GM19351 (cell line): Measurements from ENCODE around the gene RPS27A.
"Not testable (repeated sequence)": the region's sequence is repeated elsewhere in the genome, so short reads cannot be mapped to it uniquely, and the experiment has no call there.

Source experiments
- ATAC-seq: cut with Tn5 transposase; IDR thresholded peaks from one replicate; pipeline ENCODE4 v1.9.1; 2021; ENCODE audit warnings: mild to moderate bottlenecking, moderate library complexity; ENCODE audit not compliant: unreplicated experiment

The RPS27A gene

DNA sequence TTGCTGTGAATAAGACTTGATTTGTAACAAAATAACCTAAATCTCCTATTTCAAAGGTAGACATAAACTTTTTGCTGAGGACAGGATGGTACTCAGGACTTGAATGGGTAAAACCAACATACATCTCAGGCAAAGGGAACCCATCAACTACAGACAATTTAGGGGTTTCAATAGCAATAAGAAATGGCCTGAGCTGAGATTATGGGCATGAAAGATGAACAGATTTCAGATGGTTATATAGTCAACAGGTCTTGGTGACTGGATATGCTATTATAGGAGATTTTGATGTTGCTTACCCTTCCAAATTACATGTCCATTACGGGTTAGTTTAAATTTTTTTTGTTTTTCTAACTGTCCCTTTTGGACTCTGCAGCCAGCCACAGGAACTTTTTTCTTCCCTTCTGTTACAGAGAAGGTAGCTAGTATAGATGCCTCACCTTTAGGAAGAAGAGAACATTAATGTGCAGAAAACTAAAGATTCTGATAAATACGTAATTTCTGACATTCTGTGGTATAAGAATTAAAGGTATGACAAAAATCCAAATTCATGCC is 4.6 kb downstream of the RPS27A start:
- ATAC-seq = no peak

GRCh38 chr2:55239656-55240222 is 7.3 kb downstream of the RPS27A start:
- ATAC-seq = no peak

- ATAC-seq = not testable (repeated sequence)
Measured at GRCh38 chr2:55241582-55241981, 9.1 kb downstream of the RPS27A start.

GRCh38 chr2:55242617-55243016 is 10.1 kb downstream of the RPS27A start:
- ATAC-seq = no peak

GRCh38 chr2:55245411-55245810 is 12.9 kb downstream of the RPS27A start:
- no peak for ATAC-seq

DNA sequence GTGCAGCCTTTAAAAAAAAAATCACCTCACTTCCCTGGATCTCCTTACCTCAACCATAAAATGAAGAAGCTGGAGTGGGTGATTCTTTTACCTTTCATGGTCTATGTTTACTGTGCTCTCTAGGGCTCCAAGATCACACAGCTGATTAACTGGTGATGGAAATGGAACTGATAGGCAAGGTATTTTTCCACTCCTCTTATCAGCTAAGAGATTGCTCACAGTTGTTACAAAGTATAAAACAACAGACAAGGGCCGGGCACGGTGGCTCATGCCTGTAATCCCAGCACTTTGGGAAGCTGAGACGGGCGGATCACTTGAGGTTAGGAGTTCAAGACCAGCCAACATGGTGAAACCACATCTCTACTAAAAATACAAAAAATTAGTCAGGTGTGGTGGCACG is 14.5 kb downstream of the RPS27A start:
- no peak for ATAC-seq

- no peak for ATAC-seq
Measured at GRCh38 chr2:55252832-55253231, 20.3 kb downstream of the RPS27A start.

- ATAC-seq = not testable (repeated sequence)
Measured at GRCh38 chr2:55259586-55259985, 27.1 kb downstream of the RPS27A start.

DNA sequence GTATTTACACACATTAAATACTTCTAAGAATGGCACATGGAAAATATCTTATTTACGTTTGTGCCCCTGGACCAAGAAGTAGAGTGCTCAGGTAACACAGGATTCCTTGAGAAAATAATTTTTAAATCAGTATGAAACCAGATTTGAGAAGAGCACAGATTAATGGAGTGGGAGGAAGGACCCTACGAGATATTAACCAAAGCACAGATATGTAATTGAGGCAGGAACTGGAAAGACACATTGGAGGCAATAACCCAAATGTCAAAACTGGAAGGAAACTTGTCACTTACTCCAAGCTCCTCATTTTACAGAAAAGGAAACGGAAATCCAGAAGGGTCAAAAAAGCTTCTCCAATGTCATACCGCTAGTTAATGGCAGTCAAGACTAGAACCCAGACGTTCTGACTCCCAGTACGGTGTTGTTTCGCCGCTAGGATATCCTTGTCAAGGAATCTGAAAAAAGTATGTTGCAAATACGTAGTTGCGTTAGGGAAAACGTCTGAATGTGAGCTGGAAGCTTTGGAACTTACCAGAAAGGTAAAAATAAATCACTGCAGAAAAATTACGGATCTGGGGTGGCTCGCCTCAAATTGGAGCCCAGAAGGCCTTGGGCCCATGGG is 35.9 kb downstream of the RPS27A start:
- ATAC-seq = no peak

GRCh38 chr2:55268907-55269644 is 36.6 kb downstream of the RPS27A start, which contains the start of gene MTIF2:
MTIF2 (minus strand) TSS chr2:55269231; CDS start chr2:55263858, 5,373 bp downstream.
- peak; percentile 97 for ATAC-seq

DNA sequence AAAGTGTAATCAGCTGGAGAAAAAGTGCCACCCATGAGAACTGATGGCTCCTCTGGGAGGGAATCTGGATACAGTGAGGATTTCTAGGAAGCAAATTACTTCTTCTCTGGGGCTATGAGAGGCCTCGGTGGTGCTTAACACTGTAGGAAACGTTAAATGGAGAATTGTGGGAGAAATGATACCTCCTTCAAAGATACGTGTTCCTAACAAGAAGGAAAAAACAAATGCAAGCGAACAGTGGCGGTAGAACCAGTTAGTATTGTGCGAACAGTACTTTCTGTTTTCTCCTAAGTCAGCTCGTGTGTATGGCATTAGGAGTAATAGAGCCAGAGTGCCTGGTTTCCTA is 37.1 kb downstream of the RPS27A start:
- no peak for ATAC-seq

DNA sequence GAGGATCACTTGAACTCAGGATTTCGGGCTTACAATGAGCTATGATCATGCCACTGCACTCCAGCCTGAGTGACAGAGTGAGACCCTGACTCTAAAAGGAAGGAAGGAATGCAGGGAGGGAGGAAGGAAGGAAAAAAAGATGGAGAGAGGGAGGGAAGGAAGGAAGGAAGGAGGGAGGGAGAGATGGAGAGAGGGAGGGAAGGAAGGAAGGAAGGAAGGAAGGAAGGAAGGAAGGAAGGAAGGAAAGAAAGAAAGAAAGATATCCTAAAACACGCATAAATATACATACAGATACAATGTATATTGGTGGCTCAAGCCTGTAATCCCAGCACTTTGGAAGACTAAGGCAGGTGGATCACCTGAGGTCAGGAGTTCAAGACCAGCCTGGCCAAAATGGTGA is 41.9 kb downstream of the RPS27A start:
- not testable (repeated sequence) for ATAC-seq

- no peak for ATAC-seq
Measured at GRCh38 chr2:55277310-55277709, 44.8 kb downstream of the RPS27A start.

DNA sequence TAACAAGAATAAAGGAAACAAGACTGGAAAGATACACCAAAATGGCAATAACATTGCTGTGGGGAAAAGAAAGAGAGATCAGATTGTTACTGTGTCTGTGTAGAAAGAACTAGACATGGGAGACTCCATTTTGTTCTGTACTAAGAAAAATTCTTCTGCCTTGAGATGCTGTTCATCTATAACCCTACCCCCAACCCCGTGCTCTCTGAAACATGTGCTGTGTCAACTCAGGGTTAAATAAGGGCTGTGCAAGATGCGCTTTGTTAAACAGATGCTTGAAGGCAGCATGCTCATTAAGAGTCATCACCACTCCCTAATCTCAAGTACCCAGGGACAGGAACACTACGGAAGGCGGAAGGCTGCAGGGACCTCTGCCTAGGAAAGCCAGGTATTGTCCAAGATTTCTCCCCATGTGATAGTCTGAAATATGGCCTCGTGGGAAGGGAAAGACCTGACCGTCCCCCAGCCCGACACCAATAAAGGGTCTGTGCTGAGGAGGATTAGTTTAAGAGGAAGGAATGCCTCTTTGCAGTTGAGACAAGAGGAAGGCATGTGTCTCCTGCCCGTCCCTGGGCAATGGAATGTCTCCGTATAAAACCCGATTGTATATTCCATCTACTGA is 46.8 kb downstream of the RPS27A start:
- not testable (repeated sequence) for ATAC-seq

GRCh38 chr2:55279859-55280424 is 47.5 kb downstream of the RPS27A start:
- ATAC-seq = not testable (repeated sequence)

GRCh38 chr2:55280851-55281546 is 48.5 kb downstream of the RPS27A start:
- not testable (repeated sequence) for ATAC-seq

- peak; percentile 99 for ATAC-seq
Measured at GRCh38 chr2:55282110-55282917, 49.8 kb downstream of the RPS27A start.

GRCh38 chr2:55283083-55283482 is 50.6 kb downstream of the RPS27A start:
- no peak for ATAC-seq
